Endothelial cell of umbilical vein (primary cell): Measurements from ENCODE around the gene SP2. TPM values are rescaled to one million over a fixed set of nuclear protein-coding genes. Genes with fewer than 3 reads are reported as not detected.

ENCODE experiments used
- BruUV-seq: library from RNA; stranded (reverse); fragments of 400-500 nt; replicated peaks from 2 replicates; lab custom pipeline; 2021; lab: Mats Ljungman, UMichigan
- CTCF ChIA-PET: fragments of 300-600, 350-600 bp; sonication (Branson Sonifier 250); formaldehyde crosslinking; loops from one replicate; lab custom pipeline; 2021; ENCODE audit warnings: antibody characterized with exemption, inconsistent platforms; lab: Charles Lee
- POLR2A ChIA-PET: fragments of 300-600, 350-600 bp; sonication (Branson Sonifier 250); formaldehyde crosslinking; loops from one replicate; lab custom pipeline; 2021; ENCODE audit warnings: antibody characterized with exemption, inconsistent platforms; lab: Charles Lee
- DNase-seq: peaks from one replicate; pipeline ENCODE4 v3.0.0-alpha.2; 2011; ENCODE audit warnings: low read depth, low spot score
- FAIRE-seq: peaks from 2 replicates; lab custom pipeline; 2011; peaks lifted over from hg19 to GRCh38; lab: Jason Lieb, UNC
- H2AFZ ChIP-seq: 2 replicates; pipeline ENCODE4 v1.6.0; 2012; ENCODE audit warnings: low read depth, low read length, control low read depth, inconsistent platforms
- H3K27ac ChIP-seq: 2 replicates; pipeline ENCODE4 v1.5.1; 2011; ENCODE audit warnings: low read depth, mild to moderate bottlenecking, control low read depth, low read length, moderate library complexity; ENCODE audit not compliant: insufficient read depth
- H3K27me3 ChIP-seq, 2 experiments: 2 replicates each; pipeline versions ENCODE4 v1.6.0 to v1.6.1; 2011; ENCODE audit warnings: low read length in 2 of 2, mixed read lengths in 1 of 2; ENCODE audit not compliant: control insufficient read depth in 2 of 2, insufficient read depth in 2 of 2
- H3K36me3 ChIP-seq, 2 experiments: 2 replicates in 1 of 2; 3 replicates in 1 of 2; pipeline ENCODE4 v1.5.1; 2011; ENCODE audit warnings: low read length in 2 of 2, mild to moderate bottlenecking in 1 of 2, moderate library complexity in 1 of 2; ENCODE audit not compliant: control insufficient read depth in 2 of 2, insufficient read depth in 2 of 2; ENCODE audit errors: extremely low read depth in 1 of 2
- H3K4me1 ChIP-seq: 3 replicates; pipeline ENCODE4 v1.5.1; 2011; ENCODE audit warnings: mild to moderate bottlenecking, low read length; ENCODE audit not compliant: control insufficient read depth, insufficient read depth; ENCODE audit errors: extremely low read depth
- H3K4me2 ChIP-seq: 2 replicates; pipeline ENCODE4 v1.6.1; 2011; ENCODE audit warnings: low read length, control low read depth, mixed read lengths; ENCODE audit not compliant: insufficient read depth
- H3K4me3 ChIP-seq, 3 experiments: fragments of 200-600 bp in 1 of 3; sonication (generic), shearing (Covaris generic) in 1 of 3; replicated peaks in 1 of 3; 2 replicates each; pipeline ENCODE4 v1.5.1; 2011 to 2016; ENCODE audit warnings: control low read depth in 3 of 3, low read length in 3 of 3, mild to moderate bottlenecking in 2 of 3, inconsistent platforms in 1 of 3, low read depth in 1 of 3, moderate library complexity in 1 of 3; ENCODE audit not compliant: insufficient read depth in 1 of 3
- H3K79me2 ChIP-seq: 2 replicates; pipeline ENCODE4 v1.6.0; 2012; ENCODE audit warnings: low read length, inconsistent platforms; ENCODE audit not compliant: control insufficient read depth, insufficient read depth
- H3K9ac ChIP-seq: replicated peaks from 2 replicates; pipeline ENCODE3; 2011; ENCODE audit warnings: low read length, control low read depth; ENCODE audit not compliant: insufficient read depth; ENCODE audit errors: extremely low read depth
- H3K9me1 ChIP-seq: replicated peaks from 3 replicates; pipeline ENCODE4 v1.6.0; 2011; ENCODE audit warnings: mild to moderate bottlenecking, low read length; ENCODE audit not compliant: control insufficient read depth, insufficient read depth; ENCODE audit errors: extremely low read depth
- H3K9me3 ChIP-seq: replicated peaks from 2 replicates; pipeline ENCODE4 v1.5.1; 2012; ENCODE audit warnings: low read length, inconsistent platforms; ENCODE audit not compliant: control insufficient read depth, insufficient read depth
- H4K20me1 ChIP-seq: replicated peaks from 2 replicates; pipeline ENCODE3; 2011; ENCODE audit warnings: mild to moderate bottlenecking, low read length; ENCODE audit not compliant: control insufficient read depth, insufficient read depth; ENCODE audit errors: extremely low read depth
- CTCF ChIP-seq, 2 donors: IDR thresholded peaks; 1 replicate in 1 of 2; 2 replicates in 1 of 2; pipeline ENCODE4 v1.5.1; 2011; ENCODE audit warnings: low read length in 2 of 2, mild to moderate bottlenecking in 2 of 2, moderate library complexity in 2 of 2, control low read depth in 1 of 2, inconsistent platforms in 1 of 2, low read depth in 1 of 2; ENCODE audit not compliant: insufficient read depth in 1 of 2; ENCODE audit errors: extremely low read depth in 1 of 2
- FOS ChIP-seq: IDR thresholded peaks from 2 replicates; pipeline ENCODE4 v1.6.1; 2011; ENCODE audit warnings: mild to moderate bottlenecking, low read length, moderate library complexity, borderline replicate concordance; ENCODE audit not compliant: insufficient read depth
- JUN ChIP-seq: IDR thresholded peaks from 2 replicates; pipeline ENCODE4 v1.6.1; 2011; ENCODE audit warnings: borderline replicate concordance, low read depth; ENCODE audit not compliant: insufficient read length, insufficient read depth
- MAX ChIP-seq: IDR thresholded peaks from 2 replicates; pipeline ENCODE4 v1.6.1; 2011; ENCODE audit not compliant: insufficient read depth, insufficient read length
- POLR2A ChIP-seq: IDR thresholded peaks from 2 replicates; pipeline ENCODE4 v1.6.1; 2012; ENCODE audit warnings: low read depth, mild to moderate bottlenecking, control low read depth, low read length
- POLR2AphosphoS5 ChIP-seq: IDR thresholded peaks from 2 replicates; pipeline ENCODE4 v1.6.1; 2012; ENCODE audit warnings: low read depth, mild to moderate bottlenecking, control low read depth, low read length, moderate library complexity; ENCODE audit not compliant: insufficient read depth
- dilution Hi-C: fragments of 300-500 bp; cut with MboI; formaldehyde crosslinking; loops from one replicate; pipeline ENCODE4 v1.15.0; 2019; ENCODE audit warnings: low sequenced_read_pairs; ENCODE audit not compliant: extremely low pct_ligation_motif_present
- intact Hi-C: fragments of 100-400 bp; cut with micrococcal nuclease; formaldehyde crosslinking; loops from one replicate; pipeline ENCODE4 v1.10.0; 2022
- polyA plus RNA-seq, 4 experiments: library from polyadenylated mRNA; depleted of rRNA in 3 of 4; stranded (reverse) in 3 of 4; unstranded in 1 of 4; fragments of >200 nt; gene quantifications; 2 replicates each; pipeline versions ENCODE4 v1.2.1 to v1.2.3, GENCODE V29; 2011 to 2012; ENCODE audit warnings: missing spikeins in 1 of 4
- total RNA-seq: library from RNA; stranded (reverse); gene quantifications from 2 replicates; pipeline ENCODE4 v1.2.3, GENCODE V29; 2021

Gene SP2
- total and polyA plus RNA-seq, 2 donors (not counting 3 experiments of a cell fraction or from before 2014, with no cell fraction given) = 11.2 to 18.6 TPM

DNA sequence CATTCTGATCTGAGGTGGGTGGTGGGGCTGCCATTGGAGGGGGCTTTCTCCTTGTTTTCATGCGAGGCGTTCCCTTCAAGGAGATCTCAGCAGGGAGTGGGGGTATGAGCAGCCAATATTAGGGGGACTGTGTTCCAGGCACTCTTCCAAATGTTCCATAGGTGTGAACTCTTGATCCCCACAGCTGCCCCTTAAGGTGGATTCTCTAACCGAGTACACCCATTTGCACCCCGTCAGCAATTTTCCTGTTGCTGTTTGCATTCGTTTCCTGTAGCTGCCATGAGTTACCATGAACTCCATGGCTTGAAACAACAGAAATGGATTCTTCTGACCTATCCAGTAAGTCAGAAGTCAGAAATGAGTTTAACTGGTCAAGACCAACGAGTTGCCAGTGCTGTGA lies 65.4 kb downstream of the SP2 start:
- dilution Hi-C loops (no loop called here), intact Hi-C loops (no loop called here)
- BruUV-seq = no TSS peak
- H2AFZ ChIP-seq = no peak overlapping the region
- H3K36me3 ChIP-seq = no peaks in the 10 kb centered on the region
- FAIRE-seq = no peak
- TF ChIP-seq FOS (no peak), POLR2A (no peak), JUN (no peak), MAX (no peak), CTCF (IDR thresholded peaks at IDR 0.05; ENCODE audit: extremely low read depth in 1 of 2, insufficient read depth in 1 of 2, low read depth in 1 of 2, low read length in 2 of 2) (no peak), POLR2AphosphoS5 (no peak)
- H4K20me1 ChIP-seq = no peaks in the 10 kb centered on the region
- ChIA-PET CTCF (interaction anchor here (1.2 to 8.0 kb wide), 4 partner anchors 9 to 57 kb away, joined by 3 to 73 read pairs (median 22); partner anchors contain the start of gene CDK5RAP3), POLR2A (no interaction called here)
- H3K9me3 ChIP-seq = no peaks in the 10 kb centered on the region
- H3K4me1 ChIP-seq = no peaks in the 10 kb centered on the region
- H3K27me3 ChIP-seq = peaks cover 2 to 9% of the 10 kb centered on the region in 2 experiments
- H3K4me2 ChIP-seq = no peak overlapping the region
- no peaks in the 10 kb centered on the region for H3K9me1 ChIP-seq
- H3K79me2 ChIP-seq = no peaks in the 10 kb centered on the region
- DNase-seq = no peak
- H3K4me3 ChIP-seq = no peak overlapping the region
- no peak overlapping the region for H3K27ac ChIP-seq
- H3K9ac ChIP-seq = no peak overlapping the region
